GM10266 (cell line): ENCODE data around the gene RUNX2.

Experiments used
- DNase-seq: peaks from one replicate; pipeline ENCODE4 v3.0.0; 2012; ENCODE audit errors: extremely low spot score
- TF ChIP-seq, protein P1 (sequence below): IDR thresholded peaks from 2 replicates; pipeline ENCODE4 v1.5.1; 2012; ENCODE audit warnings: mild to moderate bottlenecking, low read depth; ENCODE audit not compliant: control insufficient read depth, insufficient read depth; ENCODE audit errors: missing control alignments

The RUNX2 gene

GRCh38 chr6:45411959-45412358 lies 83.8 kb downstream of the RUNX2 start:
- TF ChIP-seq, protein P1, sequence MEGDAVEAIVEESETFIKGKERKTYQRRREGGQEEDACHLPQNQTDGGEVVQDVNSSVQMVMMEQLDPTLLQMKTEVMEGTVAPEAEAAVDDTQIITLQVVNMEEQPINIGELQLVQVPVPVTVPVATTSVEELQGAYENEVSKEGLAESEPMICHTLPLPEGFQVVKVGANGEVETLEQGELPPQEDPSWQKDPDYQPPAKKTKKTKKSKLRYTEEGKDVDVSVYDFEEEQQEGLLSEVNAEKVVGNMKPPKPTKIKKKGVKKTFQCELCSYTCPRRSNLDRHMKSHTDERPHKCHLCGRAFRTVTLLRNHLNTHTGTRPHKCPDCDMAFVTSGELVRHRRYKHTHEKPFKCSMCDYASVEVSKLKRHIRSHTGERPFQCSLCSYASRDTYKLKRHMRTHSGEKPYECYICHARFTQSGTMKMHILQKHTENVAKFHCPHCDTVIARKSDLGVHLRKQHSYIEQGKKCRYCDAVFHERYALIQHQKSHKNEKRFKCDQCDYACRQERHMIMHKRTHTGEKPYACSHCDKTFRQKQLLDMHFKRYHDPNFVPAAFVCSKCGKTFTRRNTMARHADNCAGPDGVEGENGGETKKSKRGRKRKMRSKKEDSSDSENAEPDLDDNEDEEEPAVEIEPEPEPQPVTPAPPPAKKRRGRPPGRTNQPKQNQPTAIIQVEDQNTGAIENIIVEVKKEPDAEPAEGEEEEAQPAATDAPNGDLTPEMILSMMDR: no peak
- no peak for DNase-seq

GRCh38 chr6:45415315-45415714 lies 87.2 kb downstream of the RUNX2 start:
- no peak for DNase-seq
- TF ChIP-seq, protein P1: no peak

DNA sequence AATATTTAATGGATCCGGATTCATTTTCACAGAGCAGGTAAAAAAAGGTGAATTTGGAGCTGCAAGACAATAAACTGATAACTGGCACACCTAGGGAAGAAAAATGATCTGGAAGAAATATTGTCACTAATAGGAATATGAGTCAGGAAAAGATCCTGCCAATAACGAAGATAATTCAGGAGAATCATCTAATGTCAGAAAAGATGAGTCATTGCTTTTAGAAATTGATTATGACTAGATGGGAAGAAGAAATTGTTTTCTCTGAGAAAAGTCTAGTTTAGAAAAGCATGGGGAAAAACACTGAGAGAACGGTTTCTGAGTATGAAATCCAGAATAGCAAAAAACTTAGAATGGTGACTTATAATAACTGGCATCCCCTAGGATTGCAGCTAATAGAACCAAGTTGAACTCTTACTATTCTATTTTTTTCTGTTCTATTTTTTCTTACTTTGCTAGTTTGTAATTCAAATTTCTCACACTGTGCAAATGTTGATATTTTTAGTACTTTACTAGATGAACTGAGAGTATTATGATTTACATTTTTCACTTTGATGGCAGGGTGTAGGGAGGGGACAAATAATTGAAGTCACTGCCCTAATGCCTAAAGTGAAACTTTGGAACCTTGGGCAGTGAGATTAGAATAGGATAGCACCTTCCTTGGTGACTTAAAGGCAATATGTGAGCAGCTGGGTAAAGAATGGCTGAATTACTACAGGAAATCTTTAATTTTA lies 87.8 kb downstream of the RUNX2 start:
- TF ChIP-seq, protein P1: no peak
- DNase-seq: no peak

DNA sequence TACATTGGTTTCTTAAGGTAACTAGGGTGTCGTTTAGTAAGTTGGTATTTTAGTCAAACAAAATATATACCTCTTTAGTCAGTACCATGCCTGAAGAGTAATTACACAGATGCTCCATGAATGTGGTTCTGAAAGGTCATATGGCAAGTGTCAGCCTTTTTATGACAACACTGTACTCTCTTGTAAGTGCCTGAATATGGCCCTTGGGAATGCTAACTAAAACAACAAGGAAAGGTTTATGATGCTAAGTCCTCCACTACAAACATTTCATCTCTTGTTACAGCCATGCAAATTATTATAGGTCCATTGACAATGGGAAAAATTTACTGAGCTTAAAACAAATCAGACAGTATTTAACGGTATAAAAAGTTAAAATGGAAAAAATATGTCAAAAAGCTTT lies 88.6 kb downstream of the RUNX2 start:
- TF ChIP-seq, protein P1: no peak

DNA sequence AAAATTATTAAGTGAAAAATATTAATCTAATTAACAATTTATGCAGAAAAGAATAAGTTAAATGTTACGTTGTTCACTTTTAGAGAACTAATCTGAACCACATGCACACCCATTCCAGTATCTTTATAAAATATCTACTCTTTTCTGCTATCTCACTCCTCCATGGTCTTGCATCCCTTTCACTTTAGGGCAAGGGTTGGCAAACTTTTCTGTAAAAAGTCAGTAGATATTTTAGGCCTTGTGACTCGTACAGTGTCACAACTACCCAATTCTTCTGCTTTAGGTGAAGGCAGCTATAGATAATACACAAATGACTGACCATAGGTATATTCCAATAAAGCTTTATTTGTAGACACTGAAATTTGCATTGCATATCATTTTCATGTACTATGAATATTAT lies 89.3 kb downstream of the RUNX2 start:
- TF ChIP-seq, protein P1: no peak
- DNase-seq: no peak

More for the DNA sequence above, 88.6 kb downstream of the RUNX2 start:
- DNase-seq: no peak

DNA sequence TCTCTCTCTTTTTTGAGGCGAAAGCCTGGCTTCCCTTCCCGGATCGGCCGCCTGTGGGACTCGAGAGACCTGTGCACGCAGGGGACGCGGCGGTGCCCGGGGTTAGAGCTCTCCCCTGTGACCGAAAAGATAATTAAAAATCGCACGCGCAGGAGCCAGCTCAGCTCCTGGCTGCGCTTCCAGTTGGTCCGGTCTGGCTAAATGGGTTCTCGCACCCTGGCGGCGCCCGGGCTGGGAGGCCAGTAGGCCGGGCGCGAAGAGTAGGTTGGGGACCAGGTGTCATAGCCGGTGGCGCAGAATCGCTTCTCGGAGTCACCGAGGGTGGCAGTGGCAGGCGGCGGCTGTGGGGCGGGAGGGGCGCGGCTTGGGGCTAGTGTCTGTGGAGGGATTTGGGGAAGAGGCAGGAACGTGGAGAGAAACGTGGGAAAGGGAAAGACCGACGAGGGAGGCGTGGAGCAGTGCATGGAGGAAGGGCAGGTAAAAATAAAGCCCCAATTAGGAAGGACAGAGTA lies 91.5 kb downstream of the RUNX2 start:
- TF ChIP-seq, protein P1: peak; percentile 20
- DNase-seq: peak; percentile 52
